ENCODE data around the gene ADARB2.

Gene ADARB2

GRCh38 chr10:1609648-1609970, 127.7 kb downstream of the ADARB2 start:
- DNase-seq = no peak

GRCh38 chr10:1608851-1609647, 128.3 kb downstream of the ADARB2 start:
- no peak for DNase-seq

DNA sequence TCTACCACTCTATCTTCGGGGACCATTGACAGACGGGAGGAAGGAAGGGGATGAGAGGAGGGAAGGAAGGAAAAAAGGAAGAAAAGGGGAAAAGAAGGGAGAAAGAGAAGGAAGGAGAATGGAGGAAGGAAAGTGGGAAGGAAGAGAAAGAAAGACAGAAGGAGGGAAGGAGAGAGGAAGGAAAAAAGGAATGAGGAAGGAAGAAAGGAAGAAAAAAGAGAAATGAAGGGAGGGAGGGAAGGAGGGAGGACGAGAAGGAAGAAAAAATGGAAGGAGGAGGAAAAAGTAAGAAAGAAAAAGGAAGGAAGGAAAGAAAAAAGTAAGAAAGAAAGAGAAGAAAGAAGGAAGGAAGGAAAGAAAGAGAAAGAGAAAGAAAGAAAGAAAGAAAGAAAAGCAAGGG, 128.9 kb downstream of the ADARB2 start:
- no peak for DNase-seq

DNA sequence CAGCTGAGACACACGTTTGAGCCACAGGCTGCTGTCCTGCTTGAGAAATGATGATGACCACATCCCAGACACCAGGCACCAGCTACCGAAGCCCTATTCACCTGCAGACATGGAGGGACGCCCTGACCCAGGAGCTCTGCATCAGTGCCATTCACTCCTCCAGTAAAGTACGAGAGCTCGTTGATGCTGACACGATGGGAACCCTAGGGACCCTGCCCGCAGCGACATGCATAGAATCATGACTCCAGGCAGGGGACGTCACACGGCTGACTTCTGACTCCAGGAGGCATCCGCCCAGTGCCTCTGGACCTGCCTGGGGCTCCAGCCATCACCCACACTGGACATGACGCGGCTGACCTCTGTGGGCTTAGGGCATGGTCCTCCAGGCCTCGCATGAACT, 129.9 kb downstream of the ADARB2 start:
- no peak for DNase-seq

DNA sequence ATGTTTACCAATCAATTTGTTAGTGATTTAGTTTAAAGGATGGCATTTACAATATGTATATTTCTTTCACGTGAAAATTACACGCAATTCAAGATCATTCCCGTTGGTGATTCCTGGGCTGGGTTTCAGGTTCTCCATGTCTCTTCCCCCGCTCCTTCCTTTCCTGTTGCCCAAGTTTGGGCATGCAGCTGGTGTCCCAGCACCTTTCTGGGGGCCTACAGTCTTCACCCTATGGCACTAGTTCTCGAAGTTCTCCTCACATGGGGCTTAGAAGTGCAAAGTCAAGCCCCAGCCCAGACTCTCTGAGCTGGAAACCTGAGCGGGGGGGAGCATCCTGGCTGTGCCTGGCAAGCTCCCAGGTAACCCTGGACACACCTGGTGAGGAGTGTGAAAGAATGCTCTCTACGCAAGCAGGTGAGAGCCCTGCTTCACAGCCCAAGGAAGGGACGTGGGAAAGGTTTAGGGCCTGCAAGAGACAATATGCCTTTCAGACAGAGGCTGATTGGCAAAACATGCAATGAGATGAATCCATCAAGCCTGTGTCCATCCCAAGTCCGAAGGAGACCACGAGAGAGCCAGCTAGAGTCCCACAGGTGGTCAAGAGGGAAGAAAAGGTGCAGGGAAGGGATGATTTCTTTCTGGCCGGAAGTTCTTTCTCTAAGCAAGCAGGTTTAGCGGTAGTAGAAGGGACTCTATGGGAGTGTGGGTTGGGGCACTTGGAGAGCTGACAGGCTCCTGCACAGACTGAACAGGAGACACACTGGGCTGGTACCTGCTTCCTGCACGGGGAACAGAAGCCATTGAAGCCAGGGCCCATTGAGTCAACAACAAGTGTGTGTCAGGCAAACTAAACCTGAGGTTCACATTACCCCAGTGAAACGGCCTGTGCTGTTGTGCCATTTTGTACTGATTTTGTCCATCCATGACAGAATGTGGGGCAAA, 131.1 kb downstream of the ADARB2 start:
- no peak for DNase-seq

DNA sequence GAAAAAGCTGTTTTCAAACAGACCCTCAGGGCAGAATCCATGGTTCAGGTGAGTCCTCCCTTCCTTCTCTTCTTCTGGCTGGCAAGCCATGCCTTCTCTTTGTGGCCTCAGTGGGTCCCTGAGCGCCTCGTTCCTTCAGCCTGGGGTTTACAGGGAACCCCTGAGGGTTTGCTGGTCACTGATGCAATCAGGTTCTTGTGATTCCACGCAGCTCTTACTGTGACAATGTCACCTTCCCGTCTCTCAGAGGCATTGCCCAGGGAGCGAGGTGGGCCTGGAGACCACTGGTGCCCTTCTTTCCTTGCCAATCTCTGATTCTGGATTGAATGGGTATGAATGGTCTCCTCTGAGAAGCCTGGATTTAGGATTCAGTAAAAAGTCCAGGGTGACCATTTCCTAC, 132.2 kb downstream of the ADARB2 start:
- DNase-seq = no peak

DNA sequence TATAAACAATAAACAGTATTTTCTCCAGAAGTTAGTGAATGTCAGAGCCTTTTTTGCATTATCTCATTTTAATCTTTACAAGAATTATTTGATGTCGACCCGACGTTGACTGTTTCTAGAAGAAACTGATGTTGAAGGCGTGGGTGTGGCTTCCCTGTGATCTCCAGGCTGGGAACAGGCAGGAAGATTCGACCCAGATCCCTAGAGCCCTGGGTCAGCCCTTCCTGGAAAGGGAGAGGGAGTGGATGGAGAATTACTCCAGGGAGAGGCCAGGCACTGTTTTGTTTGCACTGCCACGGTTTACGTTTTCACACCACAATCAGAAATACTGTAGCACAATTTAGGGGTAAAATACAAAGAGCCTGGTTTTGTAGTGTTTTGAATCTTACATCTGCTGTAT, 133.1 kb downstream of the ADARB2 start:
- no peak for DNase-seq

- DNase-seq = no peak
These were observed 134.1 kb downstream of the ADARB2 start for GRCh38 chr10:1603181-1603580.

DNA sequence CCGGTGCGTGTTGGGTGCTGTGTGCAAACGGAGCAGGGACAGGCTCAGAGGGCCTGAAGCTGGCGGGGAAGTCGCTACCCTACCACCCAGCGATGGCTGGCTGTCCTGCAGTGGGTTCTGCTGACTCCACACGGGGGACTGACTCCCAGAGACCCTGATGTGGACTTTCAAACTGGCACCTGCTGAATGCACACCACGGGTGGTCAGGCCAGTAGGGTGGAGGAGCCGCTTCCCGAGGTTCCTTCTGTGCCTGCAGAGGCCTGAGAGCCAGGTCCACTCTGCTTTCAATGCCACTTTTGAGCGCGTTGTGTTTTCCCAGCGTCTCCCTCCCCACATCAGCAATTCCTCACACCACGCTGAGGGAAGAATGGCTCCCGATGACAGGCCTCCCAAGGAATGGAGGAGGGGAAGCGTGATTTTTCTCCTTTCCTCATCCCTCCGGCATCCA, 135.3 kb downstream of the ADARB2 start:
- DNase-seq = no peak

- no peak for DNase-seq
These were observed 135.9 kb downstream of the ADARB2 start for GRCh38 chr10:1601406-1601805.

GRCh38 chr10:1600861-1601260, 136.5 kb downstream of the ADARB2 start:
- DNase-seq = no peak

DNA sequence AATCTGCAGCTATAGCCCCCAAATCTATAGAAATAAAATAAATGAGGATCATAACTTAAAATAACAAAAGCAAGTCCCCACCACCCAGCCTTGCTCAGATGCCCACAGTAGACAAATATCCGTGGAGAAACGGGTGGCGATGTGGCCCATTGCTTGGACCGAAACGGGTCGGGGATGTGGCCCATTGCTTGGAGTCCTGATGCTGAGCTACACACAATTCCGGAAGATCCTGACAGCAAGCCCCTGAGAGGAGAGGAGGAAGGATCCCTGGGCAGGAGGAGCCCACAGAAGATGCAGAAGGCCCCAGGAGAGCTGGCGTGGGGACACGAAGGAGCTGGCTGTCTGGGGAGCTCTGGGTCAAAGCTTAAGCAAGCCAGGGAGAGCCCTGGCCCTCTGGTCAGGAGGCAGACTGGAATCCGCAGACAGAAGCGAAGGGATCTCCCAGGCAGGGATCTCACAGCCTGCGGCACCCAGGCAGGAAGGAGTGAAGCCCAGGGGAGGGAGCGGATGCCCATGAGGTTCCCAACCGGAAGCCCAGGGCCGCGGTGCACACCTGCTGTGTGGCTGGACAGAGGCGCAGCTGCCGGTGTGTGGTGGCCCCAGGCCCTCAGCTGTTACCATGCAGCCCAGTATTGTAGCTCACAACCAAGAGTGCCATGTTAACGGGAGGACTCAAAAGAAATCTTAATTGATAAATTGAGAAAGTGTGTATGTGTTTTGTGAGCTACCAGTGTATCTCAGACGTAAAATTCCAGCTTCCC, 138.8 kb downstream of the ADARB2 start:
- DNase-seq = no peak

- DNase-seq = no peak
These were observed 139.8 kb downstream of the ADARB2 start for GRCh38 chr10:1597370-1598146.

DNA sequence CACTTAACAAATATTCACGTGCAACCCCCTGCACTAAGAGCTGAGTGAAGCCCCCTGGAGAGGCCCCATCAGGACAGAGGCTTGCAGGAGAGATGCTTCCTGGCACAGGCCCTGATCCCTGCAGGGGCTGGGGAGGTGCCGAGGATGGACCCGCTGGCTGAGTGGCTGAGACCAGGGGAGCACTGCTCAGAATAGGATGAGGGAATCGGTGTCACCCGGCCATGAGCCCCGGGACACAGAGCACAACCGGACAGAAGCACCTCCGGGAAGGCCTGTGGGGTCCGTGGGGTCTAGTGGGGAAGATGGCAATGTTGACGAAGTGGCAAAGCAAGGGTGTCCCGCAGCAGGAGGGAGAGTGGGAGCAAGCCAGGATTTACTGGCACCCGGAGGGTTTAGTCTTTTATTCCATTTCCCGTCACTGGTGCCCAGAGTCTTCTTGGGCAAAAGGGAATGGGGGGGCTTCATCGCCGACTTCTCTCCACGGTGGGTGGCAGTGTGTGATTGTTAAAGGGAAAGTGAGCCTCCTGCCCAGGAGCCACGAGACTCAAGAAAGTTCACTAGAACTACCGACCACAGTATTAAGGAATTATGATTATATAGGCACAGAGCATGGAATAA, 140.7 kb downstream of the ADARB2 start:
- DNase-seq = no peak

DNA sequence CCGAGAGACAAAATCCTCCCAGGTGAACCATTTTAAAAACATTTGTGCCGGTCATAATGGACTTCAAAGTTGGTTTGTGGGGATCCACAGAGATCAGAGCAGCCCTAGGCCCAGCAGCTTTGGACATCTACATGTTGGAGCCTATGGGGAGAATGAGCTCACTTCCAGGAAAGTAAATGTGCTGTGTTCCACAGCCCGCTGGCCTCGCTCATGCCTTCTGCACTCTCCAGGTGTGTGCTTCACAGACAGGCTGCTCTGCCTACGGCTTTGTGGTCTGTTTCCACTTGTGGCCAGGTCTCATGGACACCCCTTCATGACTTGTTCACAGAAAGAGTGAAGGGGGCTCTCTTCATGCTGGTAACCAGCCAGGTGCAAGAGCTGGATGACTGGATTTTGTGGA, 141.6 kb downstream of the ADARB2 start:
- DNase-seq = no peak

DNA sequence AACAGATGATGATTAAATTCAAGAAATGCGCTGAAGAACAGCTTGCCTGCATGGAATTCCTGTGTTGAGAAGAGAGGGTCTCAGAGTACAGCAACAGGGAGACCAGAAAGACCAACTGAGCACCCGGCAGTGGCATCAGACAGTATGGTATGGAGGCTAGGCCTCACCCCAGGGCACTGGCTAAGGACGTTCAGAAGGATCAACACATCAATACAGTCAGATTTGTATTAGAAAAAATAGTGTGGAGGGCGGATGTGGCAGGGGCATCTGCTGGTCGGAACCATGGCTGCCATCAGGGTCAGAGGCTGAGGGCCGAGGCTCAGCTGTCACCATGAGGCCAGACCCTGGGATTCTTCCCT, 142.1 kb downstream of the ADARB2 start:
- DNase-seq = no peak

GRCh38 chr10:1594372-1595241, 142.7 kb downstream of the ADARB2 start:
- DNase-seq = no peak

- no peak for DNase-seq
These were observed 145.6 kb downstream of the ADARB2 start for GRCh38 chr10:1591742-1592141.

DNA sequence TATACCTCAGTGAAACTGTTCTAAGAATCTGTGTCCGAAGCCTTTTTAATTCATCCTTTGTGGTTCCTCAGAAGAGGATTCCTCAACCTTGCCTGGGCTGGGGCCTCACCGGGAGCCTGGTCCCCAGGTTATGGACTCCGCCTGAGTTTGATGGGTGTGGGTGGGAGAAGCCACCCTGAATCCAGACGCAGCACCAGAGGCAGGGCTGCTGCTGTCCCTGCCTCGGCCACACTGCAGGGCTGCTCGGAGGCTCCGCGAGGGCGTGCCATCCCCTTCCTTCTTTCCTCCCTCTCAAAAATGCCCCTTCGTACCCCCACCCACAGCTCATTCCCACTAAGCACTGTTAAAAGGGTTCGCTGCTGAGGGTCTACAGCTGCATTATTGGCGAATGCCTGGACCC, 146.3 kb downstream of the ADARB2 start:
- DNase-seq = no peak

- DNase-seq = no peak
These were observed 148.1 kb downstream of the ADARB2 start for GRCh38 chr10:1589257-1589656.

GRCh38 chr10:1582739-1583138, 154.6 kb downstream of the ADARB2 start:
- no peak for DNase-seq

All from GDM1 (cell line).